GM12892 (cell line): ENCODE data around the gene PM20D2.
A peak's percentile ranks its signal among the peaks of the same experiment; 100 is the strongest.

ENCODE experiments used
- POLR2A ChIP-seq: IDR thresholded peaks from 2 replicates; pipeline ENCODE4 v1.6.1; 2011; ENCODE audit warnings: low read depth, low read length, control low read depth
- POLR2AphosphoS5 ChIP-seq: IDR thresholded peaks from 2 replicates; pipeline ENCODE4 v1.6.1; 2011; ENCODE audit warnings: low read depth, low read length, control low read depth
- TAF1 ChIP-seq: IDR thresholded peaks from 2 replicates; pipeline ENCODE4 v1.6.1; 2011; ENCODE audit warnings: low read depth, mild to moderate bottlenecking, control low read depth, low read length, borderline replicate concordance

- TF ChIP-seq POLR2A: peak; percentile 67
- peak; percentile 34; the same call in 1 of the 2 replicates for TF ChIP-seq POLR2AphosphoS5
- no peak for TF ChIP-seq TAF1
These were observed at the start of gene PM20D2 for GRCh38 chr6:89145956-89146717.
